Karpas-422 (cell line): ENCODE data around the gene TMEM200A. TPM values are rescaled to one million over a fixed set of nuclear protein-coding genes. Genes with fewer than 3 reads are reported as not detected.

ENCODE experiments used
- DNase-seq: peaks from one replicate; pipeline ENCODE4 v3.0.0-alpha.2; 2015
- H2AFZ ChIP-seq: fragments of 200-600 bp; sonication (generic); 2 replicates; pipeline ENCODE4 v1.6.1; 2014; ENCODE audit warnings: antibody characterized with exemption, low read length, mixed read lengths
- H3K27ac ChIP-seq: fragments of 200-600 bp; sonication (generic); 2 replicates; pipeline ENCODE4 v1.5.1; 2014; ENCODE audit warnings: mild to moderate bottlenecking, low read length, moderate library complexity
- H3K27me3 ChIP-seq: fragments of 200-600 bp; sonication (generic); 2 replicates; pipeline ENCODE4 v1.6.1; 2014; ENCODE audit warnings: low read length, mixed read lengths
- H3K36me3 ChIP-seq: fragments of 200-600 bp; sonication (generic); 2 replicates; pipeline ENCODE4 v1.6.1; 2014; ENCODE audit warnings: low read length, mixed read lengths; ENCODE audit not compliant: insufficient read depth
- H3K4me1 ChIP-seq: fragments of 200-600 bp; sonication (generic); 2 replicates; pipeline ENCODE4 v1.6.1; 2014; ENCODE audit warnings: mild to moderate bottlenecking, low read length, mixed read lengths
- H3K4me2 ChIP-seq: fragments of 200-600 bp; sonication (generic); 2 replicates; pipeline ENCODE4 v1.6.1; 2014; ENCODE audit warnings: low read length, low read depth, mild to moderate bottlenecking; ENCODE audit not compliant: poor library complexity, severe bottlenecking
- H3K4me3 ChIP-seq: fragments of 200-600 bp; sonication (generic); 2 replicates; pipeline ENCODE4 v1.5.1; 2014; ENCODE audit warnings: mild to moderate bottlenecking, antibody characterized with exemption, low read length, mixed read lengths
- H3K79me2 ChIP-seq: fragments of 200-600 bp; sonication (generic); 2 replicates; pipeline ENCODE4 v1.6.1; 2014; ENCODE audit warnings: mild to moderate bottlenecking, low read length, mixed read lengths
- H3K9ac ChIP-seq: fragments of 200-600 bp; sonication (generic); 2 replicates; pipeline ENCODE4 v1.6.0; 2014; ENCODE audit warnings: low read length
- H3K9me2 ChIP-seq: fragments of 200-600 bp; sonication (generic), shearing (Covaris generic); replicated peaks from 2 replicates; pipeline ENCODE4 v1.6.0; 2014; ENCODE audit warnings: mild to moderate bottlenecking, low read length, moderate library complexity; ENCODE audit not compliant: insufficient read depth
- H3K9me3 ChIP-seq: fragments of 300-700, 200-600 bp; sonication (generic); 2 replicates; pipeline ENCODE4 v1.6.1; 2014; ENCODE audit warnings: low read length, mixed read lengths
- H4K20me1 ChIP-seq: fragments of 200-600 bp; sonication (generic); 2 replicates; pipeline ENCODE4 v1.6.1; 2014; ENCODE audit warnings: mild to moderate bottlenecking, antibody characterized with exemption, low read length, low read depth; ENCODE audit not compliant: insufficient read depth
- total RNA-seq: library from RNA; depleted of rRNA; stranded (reverse); fragments of >200 nt; shearing (Covaris generic); gene quantifications from 2 replicates; pipeline ENCODE4 v1.2.3, GENCODE V29; 2014; ENCODE audit warnings: low replicate concordance

TMEM200A gene
- total RNA-seq, 1 experiment from 2014 or later = not detected

- Histone ChIP-seq H3K36me3 (no peaks in the 10 kb centered on the region), H3K27me3 (no peaks in the 10 kb centered on the region), H3K9me3 (no peaks in the 10 kb centered on the region), H2AFZ (no peak overlapping the region), H3K4me2 (no peak overlapping the region), H3K79me2 (no peaks in the 10 kb centered on the region), H3K9ac (no peak overlapping the region), H3K9me2 (no peaks in the 10 kb centered on the region), H3K4me3 (no peak overlapping the region), H4K20me1 (no peaks in the 10 kb centered on the region), H3K4me1 (no peaks in the 10 kb centered on the region), H3K27ac (no peak overlapping the region)
- no peak for DNase-seq
Measured at GRCh38 chr6:130369831-130370230, 4.0 kb downstream of the TMEM200A start.

- no peak overlapping the region for H3K27ac ChIP-seq
- no peaks in the 10 kb centered on the region for H3K9me2 ChIP-seq
- H3K79me2 ChIP-seq = no peaks in the 10 kb centered on the region
- no peak for DNase-seq
- no peak overlapping the region for H3K4me2 ChIP-seq
- H2AFZ ChIP-seq = no peak overlapping the region
- no peaks in the 10 kb centered on the region for H3K9me3 ChIP-seq
- H3K36me3 ChIP-seq = no peaks in the 10 kb centered on the region
- no peaks in the 10 kb centered on the region for H4K20me1 ChIP-seq
- no peaks in the 10 kb centered on the region for H3K4me1 ChIP-seq
- no peak overlapping the region for H3K4me3 ChIP-seq
- H3K27me3 ChIP-seq = no peaks in the 10 kb centered on the region
- no peak overlapping the region for H3K9ac ChIP-seq
Measured at GRCh38 chr6:130371921-130372420, 6.2 kb downstream of the TMEM200A start.

DNA sequence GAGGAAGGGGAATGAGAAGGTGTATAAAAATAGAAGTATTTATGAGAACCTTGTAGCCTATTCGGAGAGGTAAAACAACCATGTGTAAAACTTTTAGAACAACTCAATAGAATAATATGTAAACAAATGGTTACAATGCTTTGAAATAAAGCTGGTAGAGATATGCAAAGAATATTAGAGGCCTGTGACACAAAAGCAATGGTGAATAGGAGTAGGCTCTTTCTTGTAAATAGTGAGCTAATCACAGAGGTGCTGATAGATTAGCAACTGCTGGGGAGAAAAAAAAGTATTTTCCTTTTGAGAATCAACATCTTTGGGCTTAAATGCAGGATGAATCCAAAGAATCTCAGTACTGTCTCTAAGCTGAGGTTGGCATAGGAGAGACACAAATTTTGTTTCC lies 7.0 kb downstream of the TMEM200A start:
- no peak for DNase-seq
- H3K36me3 ChIP-seq = no peaks in the 10 kb centered on the region
- no peak overlapping the region for H3K27ac ChIP-seq
- no peaks in the 10 kb centered on the region for H3K4me1 ChIP-seq
- no peak overlapping the region for H3K4me3 ChIP-seq
- H4K20me1 ChIP-seq = no peaks in the 10 kb centered on the region
- H2AFZ ChIP-seq = no peak overlapping the region
- H3K79me2 ChIP-seq = no peaks in the 10 kb centered on the region
- no peak overlapping the region for H3K4me2 ChIP-seq
- H3K9ac ChIP-seq = no peak overlapping the region
- no peaks in the 10 kb centered on the region for H3K9me2 ChIP-seq
- no peaks in the 10 kb centered on the region for H3K9me3 ChIP-seq
- no peaks in the 10 kb centered on the region for H3K27me3 ChIP-seq

GRCh38 chr6:130373992-130374391 lies 8.2 kb downstream of the TMEM200A start:
- DNase-seq = no peak
- no peaks in the 10 kb centered on the region for H3K27me3 ChIP-seq
- H3K27ac ChIP-seq = no peak overlapping the region
- no peak overlapping the region for H3K4me3 ChIP-seq
- H3K36me3 ChIP-seq = no peaks in the 10 kb centered on the region
- no peak overlapping the region for H2AFZ ChIP-seq
- H4K20me1 ChIP-seq = no peaks in the 10 kb centered on the region
- no peaks in the 10 kb centered on the region for H3K79me2 ChIP-seq
- H3K9me3 ChIP-seq = no peaks in the 10 kb centered on the region
- no peaks in the 10 kb centered on the region for H3K9me2 ChIP-seq
- H3K4me1 ChIP-seq = no peaks in the 10 kb centered on the region
- no peak overlapping the region for H3K4me2 ChIP-seq
- no peak overlapping the region for H3K9ac ChIP-seq

DNA sequence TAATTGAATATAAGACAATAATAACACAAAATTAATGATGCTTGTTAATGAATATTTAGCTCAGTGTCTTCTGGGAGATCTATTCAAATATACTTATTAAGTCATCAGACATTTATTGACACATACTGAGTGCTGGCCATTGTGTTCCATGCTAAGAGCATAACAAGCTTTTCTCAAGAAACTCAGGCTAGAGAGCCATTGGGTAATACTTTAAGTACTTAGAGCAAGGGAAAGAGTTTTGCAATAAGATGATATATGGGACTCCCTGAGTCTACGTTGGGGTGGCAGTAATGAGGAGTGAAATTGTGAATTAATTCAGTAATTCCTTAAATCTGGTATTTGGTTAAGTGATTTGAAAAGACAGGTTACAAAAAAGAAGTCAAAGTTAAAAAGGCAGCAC lies 11.1 kb downstream of the TMEM200A start:
- Histone ChIP-seq H3K9me2 (no peaks in the 10 kb centered on the region), H3K36me3 (no peaks in the 10 kb centered on the region), H3K27ac (no peak overlapping the region), H3K79me2 (no peaks in the 10 kb centered on the region), H3K27me3 (no peaks in the 10 kb centered on the region), H3K4me2 (no peak overlapping the region), H4K20me1 (no peaks in the 10 kb centered on the region), H3K9me3 (no peaks in the 10 kb centered on the region), H3K4me1 (no peaks in the 10 kb centered on the region), H3K4me3 (no peak overlapping the region), H2AFZ (no peak overlapping the region), H3K9ac (no peak overlapping the region)
- no peak for DNase-seq

DNA sequence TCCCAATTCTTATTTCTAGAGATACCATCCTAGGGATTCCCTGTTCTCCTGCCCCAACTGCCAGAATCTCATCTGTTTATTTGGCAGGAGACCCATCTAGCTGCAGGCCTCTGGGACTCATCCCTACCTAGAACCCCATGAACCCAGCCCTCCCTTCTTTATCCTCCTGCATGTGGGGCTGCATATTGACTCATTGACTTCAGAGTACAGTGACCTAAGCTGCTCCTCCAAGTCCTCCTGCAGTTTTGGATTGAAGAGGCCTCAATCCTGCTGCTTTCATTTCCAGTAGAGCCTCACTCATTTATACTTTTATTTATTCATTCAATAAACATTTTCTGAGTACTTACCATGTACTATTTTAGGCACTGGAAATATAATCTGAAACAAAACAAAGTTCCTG lies 11.6 kb downstream of the TMEM200A start:
- H3K27me3 ChIP-seq = no peaks in the 10 kb centered on the region
- H3K4me1 ChIP-seq = no peaks in the 10 kb centered on the region
- H3K4me2 ChIP-seq = no peak overlapping the region
- no peak overlapping the region for H3K9ac ChIP-seq
- H3K36me3 ChIP-seq = no peaks in the 10 kb centered on the region
- no peak overlapping the region for H3K4me3 ChIP-seq
- no peak overlapping the region for H3K27ac ChIP-seq
- H3K79me2 ChIP-seq = no peaks in the 10 kb centered on the region
- no peaks in the 10 kb centered on the region for H3K9me3 ChIP-seq
- H3K9me2 ChIP-seq = no peaks in the 10 kb centered on the region
- DNase-seq = no peak
- no peaks in the 10 kb centered on the region for H4K20me1 ChIP-seq
- no peak overlapping the region for H2AFZ ChIP-seq

DNA sequence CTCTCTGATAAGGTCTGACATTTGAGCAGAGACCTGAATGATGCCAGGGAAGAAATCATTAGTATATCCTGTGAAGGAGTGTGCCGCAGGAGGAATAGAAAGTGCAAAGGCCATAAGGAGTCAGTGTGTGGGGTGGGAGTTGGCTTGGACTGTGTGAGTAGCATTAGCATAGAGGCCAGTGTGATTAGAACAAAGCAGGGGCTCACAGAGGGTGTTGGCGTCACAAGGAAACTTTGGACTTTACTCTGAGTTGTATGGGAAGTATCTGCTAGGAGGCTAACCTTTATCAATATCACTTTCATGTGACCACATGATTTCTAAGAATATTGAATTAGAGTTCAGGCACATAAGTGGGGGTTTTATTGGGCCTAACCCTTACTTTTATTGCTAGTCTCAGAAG lies 12.1 kb downstream of the TMEM200A start:
- Histone ChIP-seq H3K4me2 (no peak overlapping the region), H3K9me2 (no peaks in the 10 kb centered on the region), H3K27me3 (no peaks in the 10 kb centered on the region), H3K9ac (no peak overlapping the region), H3K4me1 (no peaks in the 10 kb centered on the region), H2AFZ (no peak overlapping the region), H3K36me3 (no peaks in the 10 kb centered on the region), H3K9me3 (no peaks in the 10 kb centered on the region), H3K79me2 (no peaks in the 10 kb centered on the region), H4K20me1 (no peaks in the 10 kb centered on the region), H3K4me3 (no peak overlapping the region), H3K27ac (no peak overlapping the region)
- no peak for DNase-seq

GRCh38 chr6:130379223-130379622 lies 13.4 kb downstream of the TMEM200A start:
- no peaks in the 10 kb centered on the region for H4K20me1 ChIP-seq
- no peaks in the 10 kb centered on the region for H3K9me2 ChIP-seq
- DNase-seq = no peak
- H3K4me3 ChIP-seq = no peak overlapping the region
- no peak overlapping the region for H3K9ac ChIP-seq
- no peak overlapping the region for H2AFZ ChIP-seq
- no peaks in the 10 kb centered on the region for H3K27me3 ChIP-seq
- no peak overlapping the region for H3K4me2 ChIP-seq
- no peak overlapping the region for H3K27ac ChIP-seq
- H3K4me1 ChIP-seq = no peaks in the 10 kb centered on the region
- no peaks in the 10 kb centered on the region for H3K79me2 ChIP-seq
- H3K9me3 ChIP-seq = no peaks in the 10 kb centered on the region
- H3K36me3 ChIP-seq = no peaks in the 10 kb centered on the region

- Histone ChIP-seq H3K9me2 (no peaks in the 10 kb centered on the region), H3K36me3 (no peaks in the 10 kb centered on the region), H4K20me1 (no peaks in the 10 kb centered on the region), H3K27ac (no peak overlapping the region), H3K4me2 (no peak overlapping the region), H3K9me3 (no peaks in the 10 kb centered on the region), H2AFZ (no peak overlapping the region), H3K4me1 (no peaks in the 10 kb centered on the region), H3K27me3 (no peaks in the 10 kb centered on the region), H3K79me2 (no peaks in the 10 kb centered on the region), H3K4me3 (no peak overlapping the region), H3K9ac (no peak overlapping the region)
- DNase-seq = no peak
Measured at GRCh38 chr6:130381012-130381411, 15.2 kb downstream of the TMEM200A start.
